IPS-18a (cell line): ENCODE results near the gene GATAD2A.
"Not testable (repeated sequence)": the region's sequence is repeated elsewhere in the genome, so short reads cannot be mapped to it uniquely, and the experiment has no call there.

Experiments used
- H3K27ac ChIP-seq: one replicate; pipeline ENCODE4 v1.5.1; 2013; ENCODE audit warnings: low read length
- H3K27me3 ChIP-seq: one replicate; pipeline ENCODE4 v1.6.1; 2013; ENCODE audit warnings: mild to moderate bottlenecking, low read length; ENCODE audit not compliant: control insufficient read depth, insufficient read depth
- H3K36me3 ChIP-seq: one replicate; pipeline ENCODE4 v1.6.1; 2013; ENCODE audit warnings: low read depth, low read length; ENCODE audit not compliant: control insufficient read depth
- H3K4me1 ChIP-seq: one replicate; pipeline ENCODE4 v1.6.1; 2013; ENCODE audit warnings: low read depth, low read length; ENCODE audit not compliant: control insufficient read depth
- H3K4me3 ChIP-seq: one replicate; pipeline ENCODE4 v1.5.1; 2013; ENCODE audit warnings: low read length
- H3K9ac ChIP-seq: one replicate; pipeline ENCODE4 v1.6.1; 2013; ENCODE audit warnings: mild to moderate bottlenecking, low read length, moderate library complexity
- H3K9me3 ChIP-seq: one replicate; pipeline ENCODE4 v1.6.1; 2013; ENCODE audit warnings: low read depth, low read length; ENCODE audit not compliant: control insufficient read depth

The GATAD2A gene

GRCh38 chr19:19379527-19379926, 25.9 kb upstream of the GATAD2A start:
- H3K9ac ChIP-seq, result no peak overlapping the region
- H3K27me3 ChIP-seq, result peaks cover 3% of the 10 kb centered on the region
- no peak overlapping the region for H3K27ac ChIP-seq
- H3K4me1 ChIP-seq, result peaks cover 7% of the 10 kb centered on the region
- no peaks in the 10 kb centered on the region for H3K36me3 ChIP-seq
- H3K9me3 ChIP-seq, result no peaks in the 10 kb centered on the region
- H3K4me3 ChIP-seq, result no peak overlapping the region

GRCh38 chr19:19380316-19380715, 25.2 kb upstream of the GATAD2A start:
- H3K9ac ChIP-seq, H3K36me3 ChIP-seq, H3K27ac ChIP-seq, H3K4me1 ChIP-seq, H3K4me3 ChIP-seq, H3K9me3 ChIP-seq, H3K27me3 ChIP-seq: not testable (repeated sequence)

- Histone ChIP-seq H3K36me3 (no peaks in the 10 kb centered on the region), H3K9ac (no peak overlapping the region), H3K27me3 (peaks cover 7% of the 10 kb centered on the region), H3K9me3 (no peaks in the 10 kb centered on the region), H3K27ac (no peak overlapping the region), H3K4me3 (no peak overlapping the region), H3K4me1 (peaks cover 7% of the 10 kb centered on the region)
Observed at GRCh38 chr19:19381007-19381926, 24.2 kb upstream of the GATAD2A start.

- Histone ChIP-seq H3K9me3 (no peaks in the 10 kb centered on the region), H3K4me1 (peaks cover 7% of the 10 kb centered on the region)
Observed at GRCh38 chr19:19382118-19382517, 23.4 kb upstream of the GATAD2A start.

GRCh38 chr19:19384486-19384885, 21.0 kb upstream of the GATAD2A start:
- Histone ChIP-seq H3K36me3 (no peaks in the 10 kb centered on the region), H3K9ac (peak overlapping the region; percentile 64), H3K9me3 (no peaks in the 10 kb centered on the region), H3K27ac (no peak overlapping the region), H3K4me3 (peak overlapping the region; percentile 69), H3K4me1 (no peaks in the 10 kb centered on the region), H3K27me3 (peaks cover 7% of the 10 kb centered on the region)

More at GRCh38 chr19:19382118-19382517, 23.4 kb upstream of the GATAD2A start:
- Histone ChIP-seq H3K36me3 (no peaks in the 10 kb centered on the region), H3K4me3 (no peak overlapping the region), H3K27me3 (peaks cover 7% of the 10 kb centered on the region), H3K9ac (no peak overlapping the region), H3K27ac (no peak overlapping the region)

- Histone ChIP-seq H3K27me3 (peaks cover 7% of the 10 kb centered on the region), H3K36me3 (no peaks in the 10 kb centered on the region), H3K4me3 (peak overlapping the region; percentile 88), H3K27ac (no peak overlapping the region), H3K4me1 (no peaks in the 10 kb centered on the region), H3K9ac (peak overlapping the region; percentile 64), H3K9me3 (no peaks in the 10 kb centered on the region)
Observed at GRCh38 chr19:19385131-19385895, 20.2 kb upstream of the GATAD2A start.

GRCh38 chr19:19385896-19386869, 19.3 kb upstream of the GATAD2A start:
- Histone ChIP-seq H3K4me3 (peak overlapping the region; percentile 88), H3K4me1 (no peaks in the 10 kb centered on the region)

GRCh38 chr19:19387108-19387507, 18.4 kb upstream of the GATAD2A start:
- H3K36me3 ChIP-seq, result no peaks in the 10 kb centered on the region
- H3K4me3 ChIP-seq, result peak overlapping the region; percentile 88
- H3K9me3 ChIP-seq, result no peaks in the 10 kb centered on the region
- H3K9ac ChIP-seq, result no peak overlapping the region
- H3K27ac ChIP-seq, result no peak overlapping the region
- no peaks in the 10 kb centered on the region for H3K4me1 ChIP-seq
- peaks cover 7% of the 10 kb centered on the region for H3K27me3 ChIP-seq

More at GRCh38 chr19:19385896-19386869, 19.3 kb upstream of the GATAD2A start:
- Histone ChIP-seq H3K27me3 (peaks cover 7% of the 10 kb centered on the region), H3K27ac (peak overlapping the region; percentile 46), H3K9me3 (no peaks in the 10 kb centered on the region), H3K36me3 (no peaks in the 10 kb centered on the region), H3K9ac (peak overlapping the region; percentile 78)

GRCh38 chr19:19388568-19389555, 16.6 kb upstream of the GATAD2A start:
- Histone ChIP-seq H3K36me3 (no peaks in the 10 kb centered on the region), H3K27ac (no peak overlapping the region), H3K27me3 (peaks cover 7% of the 10 kb centered on the region), H3K9ac (no peak overlapping the region), H3K4me3 (no peak overlapping the region), H3K9me3 (no peaks in the 10 kb centered on the region), H3K4me1 (no peaks in the 10 kb centered on the region)

- not testable (repeated sequence) for H3K27ac ChIP-seq, H3K36me3 ChIP-seq, H3K4me1 ChIP-seq, H3K9me3 ChIP-seq, H3K9ac ChIP-seq, H3K27me3 ChIP-seq, H3K4me3 ChIP-seq
Observed at GRCh38 chr19:19389683-19390082, 15.8 kb upstream of the GATAD2A start.
